ENCODE results near the gene GLP2R.

The GLP2R gene

GRCh38 chr17:9890124-9890523, 64.4 kb downstream of the GLP2R start:
- TF ChIP-seq CTCF (IDR thresholded peaks at IDR 0.05; ENCODE audit: borderline replicate concordance, insufficient read depth, low read depth, low read length) = peak; percentile 78
- H3K4me3 ChIP-seq (ENCODE audit: low read depth, low read length) = no peak overlapping the region

GRCh38 chr17:9893411-9894012, 67.8 kb downstream of the GLP2R start:
- no peak overlapping the region for H3K4me3 ChIP-seq (ENCODE audit: low read depth, low read length)
- no peak for TF ChIP-seq CTCF (IDR thresholded peaks at IDR 0.05; ENCODE audit: borderline replicate concordance, insufficient read depth, low read depth, low read length)

GRCh38 chr17:9894231-9894630, 68.5 kb downstream of the GLP2R start:
- H3K4me3 ChIP-seq (ENCODE audit: low read depth, low read length) = no peak overlapping the region
- TF ChIP-seq CTCF (IDR thresholded peaks at IDR 0.05; ENCODE audit: borderline replicate concordance, insufficient read depth, low read depth, low read length) = no peak

- H3K4me3 ChIP-seq (ENCODE audit: low read depth, low read length) = no peak overlapping the region
- TF ChIP-seq CTCF (IDR thresholded peaks at IDR 0.05; ENCODE audit: borderline replicate concordance, insufficient read depth, low read depth, low read length) = no peak
Observed at GRCh38 chr17:9895923-9896322, 70.2 kb downstream of the GLP2R start.

GRCh38 chr17:9897372-9897968, 71.7 kb downstream of the GLP2R start:
- TF ChIP-seq CTCF (IDR thresholded peaks at IDR 0.05; ENCODE audit: borderline replicate concordance, insufficient read depth, low read depth, low read length) = no peak

GRCh38 chr17:9898812-9899211, 73.1 kb downstream of the GLP2R start:
- H3K4me3 ChIP-seq (ENCODE audit: low read depth, low read length) = no peak overlapping the region
- no peak for TF ChIP-seq CTCF (IDR thresholded peaks at IDR 0.05; ENCODE audit: borderline replicate concordance, insufficient read depth, low read depth, low read length)

More at GRCh38 chr17:9897372-9897968, 71.7 kb downstream of the GLP2R start:
- H3K4me3 ChIP-seq (ENCODE audit: low read depth, low read length) = no peak overlapping the region

Data from GM12875 (cell line).